Panc1 (cell line): Measurements from ENCODE around the gene TNS2.

Experiments used
- CTCF ChIP-seq: fragments of 450-650 bp; IDR thresholded peaks from 2 replicates; pipeline ENCODE4 v1.5.1; 2017; ENCODE audit warnings: mild to moderate bottlenecking
- POLR2AphosphoS5 ChIP-seq: IDR thresholded peaks from 2 replicates; pipeline ENCODE4 v1.6.1; 2012; ENCODE audit warnings: mild to moderate bottlenecking, low read depth, low read length, moderate library complexity

- no peak for TF ChIP-seq CTCF
- no peak for TF ChIP-seq POLR2AphosphoS5
These were observed 51.4 kb downstream of the TNS2 start for GRCh38 chr12:53101266-53101665.
